WERI-Rb-1 (cell line): ENCODE data around the gene DCDC2C.

Experiments
- DNase-seq: peaks from one replicate; pipeline ENCODE4 v3.0.0-alpha.2; 2020
- H3K27ac ChIP-seq: fragments of 250-450 bp; sonication (Bioruptor Pico); 2 replicates; pipeline ENCODE4 v1.5.1; 2020; ENCODE audit warnings: mild to moderate bottlenecking, moderate library complexity
- H3K27me3 ChIP-seq: fragments of 250-450 bp; sonication (Bioruptor Pico); 2 replicates; pipeline ENCODE4 v1.5.1; 2021; ENCODE audit warnings: mild to moderate bottlenecking, low read depth, moderate library complexity; ENCODE audit not compliant: insufficient read depth, severe bottlenecking
- H3K36me3 ChIP-seq: fragments of 250-450 bp; sonication (Bioruptor Pico); 2 replicates; pipeline ENCODE4 v1.5.1; 2020; ENCODE audit warnings: mild to moderate bottlenecking, moderate library complexity
- H3K4me3 ChIP-seq: 2 replicates; pipeline ENCODE4 v1.5.1; 2011; ENCODE audit warnings: low read depth, mild to moderate bottlenecking, control low read depth, low read length
- H3K9me3 ChIP-seq: fragments of 250-450 bp; sonication (Bioruptor Pico); 2 replicates; pipeline ENCODE4 v1.5.1; 2021; ENCODE audit warnings: mild to moderate bottlenecking, moderate library complexity; ENCODE audit not compliant: severe bottlenecking
- TF ChIP-seq, protein P1 (sequence below): IDR thresholded peaks from 2 replicates; pipeline ENCODE4 v1.5.1; 2011; ENCODE audit warnings: low read depth, mild to moderate bottlenecking, control low read depth, inconsistent platforms, low read length

Gene DCDC2C

GRCh38 chr2:3729786-3730185 is 26.4 kb downstream of the DCDC2C start:
- H3K9me3 ChIP-seq, result no peaks in the 10 kb centered on the region
- DNase-seq, result no peak
- H3K36me3 ChIP-seq, result no peaks in the 10 kb centered on the region
- H3K27me3 ChIP-seq, result no peaks in the 10 kb centered on the region
- no peak overlapping the region for H3K27ac ChIP-seq
- H3K4me3 ChIP-seq, result no peak overlapping the region
- TF ChIP-seq, protein P1, sequence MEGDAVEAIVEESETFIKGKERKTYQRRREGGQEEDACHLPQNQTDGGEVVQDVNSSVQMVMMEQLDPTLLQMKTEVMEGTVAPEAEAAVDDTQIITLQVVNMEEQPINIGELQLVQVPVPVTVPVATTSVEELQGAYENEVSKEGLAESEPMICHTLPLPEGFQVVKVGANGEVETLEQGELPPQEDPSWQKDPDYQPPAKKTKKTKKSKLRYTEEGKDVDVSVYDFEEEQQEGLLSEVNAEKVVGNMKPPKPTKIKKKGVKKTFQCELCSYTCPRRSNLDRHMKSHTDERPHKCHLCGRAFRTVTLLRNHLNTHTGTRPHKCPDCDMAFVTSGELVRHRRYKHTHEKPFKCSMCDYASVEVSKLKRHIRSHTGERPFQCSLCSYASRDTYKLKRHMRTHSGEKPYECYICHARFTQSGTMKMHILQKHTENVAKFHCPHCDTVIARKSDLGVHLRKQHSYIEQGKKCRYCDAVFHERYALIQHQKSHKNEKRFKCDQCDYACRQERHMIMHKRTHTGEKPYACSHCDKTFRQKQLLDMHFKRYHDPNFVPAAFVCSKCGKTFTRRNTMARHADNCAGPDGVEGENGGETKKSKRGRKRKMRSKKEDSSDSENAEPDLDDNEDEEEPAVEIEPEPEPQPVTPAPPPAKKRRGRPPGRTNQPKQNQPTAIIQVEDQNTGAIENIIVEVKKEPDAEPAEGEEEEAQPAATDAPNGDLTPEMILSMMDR, result no peak

DNA sequence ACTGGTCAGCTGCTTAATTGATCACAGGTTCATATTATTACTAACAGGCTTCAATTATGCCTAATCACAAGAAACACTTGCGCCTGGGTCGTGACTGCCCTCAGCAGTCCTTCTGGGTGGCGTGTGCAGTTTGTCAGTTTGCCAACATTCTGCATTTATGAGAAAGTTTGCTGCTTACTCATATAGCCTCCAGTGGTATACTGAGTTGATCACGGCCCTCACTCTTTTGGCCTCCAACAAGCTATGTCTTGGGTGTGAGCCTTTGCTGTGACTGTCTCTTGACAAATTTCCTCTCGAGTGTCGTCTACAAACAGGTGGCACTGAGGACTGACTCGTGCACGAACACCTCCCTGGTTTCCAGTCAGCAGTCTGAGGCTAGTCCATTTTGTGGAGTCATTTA is 27.3 kb downstream of the DCDC2C start:
- TF ChIP-seq, protein P1, result no peak
- no peak overlapping the region for H3K4me3 ChIP-seq
- no peaks in the 10 kb centered on the region for H3K9me3 ChIP-seq
- DNase-seq, result no peak
- no peaks in the 10 kb centered on the region for H3K27me3 ChIP-seq
- H3K27ac ChIP-seq, result no peak overlapping the region
- H3K36me3 ChIP-seq, result no peaks in the 10 kb centered on the region

GRCh38 chr2:3731829-3732228 is 28.5 kb downstream of the DCDC2C start:
- no peak for DNase-seq
- TF ChIP-seq, protein P1, result no peak
- Histone ChIP-seq H3K9me3 (no peaks in the 10 kb centered on the region), H3K27me3 (no peaks in the 10 kb centered on the region), H3K4me3 (no peak overlapping the region), H3K27ac (no peak overlapping the region), H3K36me3 (no peaks in the 10 kb centered on the region)

DNA sequence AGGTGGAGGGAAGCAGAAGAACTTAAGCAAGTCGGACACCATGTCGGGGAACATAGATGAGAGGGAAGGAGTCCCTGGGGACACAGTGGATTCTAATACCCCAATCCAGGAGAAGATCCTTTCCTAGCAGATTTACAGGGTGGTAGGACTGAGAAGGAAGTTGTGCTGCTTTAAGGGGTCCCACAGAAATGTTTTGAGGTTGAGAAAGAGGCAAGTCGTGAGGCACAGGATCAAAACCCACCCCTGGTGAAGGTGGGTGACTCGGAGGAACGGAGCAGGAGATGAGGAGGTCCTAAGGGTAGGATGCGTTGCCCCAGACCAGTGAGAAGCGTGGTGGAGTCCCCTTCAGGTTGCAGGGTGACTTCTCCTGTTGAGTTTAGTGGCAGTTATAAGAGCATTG is 32.7 kb downstream of the DCDC2C start:
- Histone ChIP-seq H3K9me3 (no peaks in the 10 kb centered on the region), H3K27me3 (no peaks in the 10 kb centered on the region), H3K27ac (no peak overlapping the region), H3K4me3 (no peak overlapping the region), H3K36me3 (no peaks in the 10 kb centered on the region)
- no peak for DNase-seq
- TF ChIP-seq, protein P1, result no peak

DNA sequence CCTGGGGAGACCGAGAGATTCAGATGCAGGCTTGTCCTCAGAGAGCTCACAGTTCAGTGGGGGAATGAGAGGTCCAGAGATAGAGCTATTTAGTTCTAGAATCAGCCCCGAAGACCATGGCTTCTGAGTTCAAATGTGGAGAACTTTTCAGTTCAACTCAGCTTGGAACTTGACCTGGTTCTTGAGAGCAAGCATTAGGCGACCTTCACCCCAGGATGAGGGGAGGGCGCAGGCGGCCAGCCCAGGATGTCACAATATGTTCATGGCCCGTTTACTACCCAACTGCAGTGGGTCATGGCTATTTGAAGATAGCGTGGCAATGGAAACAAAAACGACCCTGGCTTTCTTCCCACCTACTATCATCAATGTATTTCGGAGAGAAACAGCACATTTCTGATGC is 33.8 kb downstream of the DCDC2C start:
- H3K27me3 ChIP-seq, result no peaks in the 10 kb centered on the region
- TF ChIP-seq, protein P1, result no peak
- DNase-seq, result no peak
- H3K9me3 ChIP-seq, result no peaks in the 10 kb centered on the region
- no peak overlapping the region for H3K4me3 ChIP-seq
- H3K36me3 ChIP-seq, result no peaks in the 10 kb centered on the region
- no peak overlapping the region for H3K27ac ChIP-seq

DNA sequence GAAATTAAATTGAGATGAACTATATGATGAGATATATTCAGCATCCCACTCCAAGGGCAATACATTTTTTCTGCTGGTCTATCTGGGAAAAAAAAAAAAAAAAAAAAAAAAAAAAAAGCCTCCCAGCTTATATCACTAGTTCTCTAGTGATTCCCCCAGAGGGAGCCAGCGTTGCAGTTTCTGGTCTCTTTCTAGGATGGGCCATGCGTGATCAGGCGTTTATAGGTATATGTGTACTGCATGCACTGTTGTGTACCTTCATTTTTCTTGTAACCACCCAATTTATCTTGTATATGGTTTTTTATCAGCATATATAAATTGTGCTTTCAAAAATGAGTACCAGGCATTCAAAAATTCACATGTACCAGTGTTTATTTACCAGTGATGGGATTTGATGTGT is 35.1 kb downstream of the DCDC2C start:
- H3K36me3 ChIP-seq, result no peaks in the 10 kb centered on the region
- DNase-seq, result peak; percentile 85

More for the DNA sequence above, 35.1 kb downstream of the DCDC2C start:
- H3K9me3 ChIP-seq, result no peaks in the 10 kb centered on the region
- no peak overlapping the region for H3K27ac ChIP-seq
- no peak overlapping the region for H3K4me3 ChIP-seq
- TF ChIP-seq, protein P1, result peak; percentile 46
- H3K27me3 ChIP-seq, result no peaks in the 10 kb centered on the region
